ENCODE results near the gene TRPM2. TPM values are rescaled to one million over a fixed set of nuclear protein-coding genes. Genes with fewer than 3 reads are reported as not detected.

The TRPM2 gene
- total and polyA plus RNA-seq, 2 donors (not counting 1 experiment from before 2014, with no cell fraction given) = not detected

DNA sequence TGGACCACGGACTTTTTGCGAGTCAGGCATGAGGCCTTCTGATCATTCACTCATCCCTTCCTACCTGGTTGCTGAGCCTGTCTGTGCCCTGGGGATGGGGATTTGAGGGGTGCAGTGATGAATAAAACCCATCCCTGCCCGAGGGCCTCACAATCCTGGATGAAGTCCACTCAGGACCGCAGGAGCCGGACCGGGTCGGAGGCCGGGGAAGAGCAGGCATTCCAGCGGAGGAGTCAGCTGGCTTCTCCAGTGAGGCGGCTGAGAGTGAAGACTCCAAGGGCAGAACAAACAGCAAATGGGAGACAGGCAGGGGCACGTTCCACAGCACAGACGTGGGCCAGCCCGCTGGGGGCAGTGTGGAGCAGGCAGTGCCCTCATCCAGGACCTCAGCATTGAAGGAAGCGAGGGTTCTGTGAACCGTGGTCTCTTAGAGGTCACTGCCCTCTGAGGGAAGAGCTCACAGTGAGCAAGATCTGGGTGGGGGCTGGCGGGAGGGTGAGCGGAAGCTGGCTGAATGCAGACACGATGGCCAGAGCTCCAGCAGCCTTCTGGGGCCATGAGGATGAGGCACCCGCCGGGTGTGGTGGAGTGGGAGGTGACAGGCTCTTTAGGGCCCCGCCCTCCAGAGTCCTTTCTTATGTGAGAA lies 91.0 kb downstream of the TRPM2 start:
- Histone ChIP-seq H3K27ac (ENCODE audit: insufficient read depth, low read length) (no peak overlapping the region), H3K4me3 (replicated peaks in 1 of 4; ENCODE audit: control extremely low read depth in 1 of 4, insufficient read depth in 1 of 4, low read depth in 3 of 4, low read length in 4 of 4) (no peak overlapping the region), H3K79me2 (ENCODE audit: control insufficient read depth, insufficient read depth, low read length) (no peaks in the 10 kb centered on the region), H4K20me1 (ENCODE audit: control insufficient read depth, extremely low read depth, insufficient read depth, low read length) (no peaks in the 10 kb centered on the region), H3K4me2 (ENCODE audit: extremely low read depth, insufficient read depth, low read length) (no peak overlapping the region), H3K9me3 (ENCODE audit: control insufficient read depth, insufficient read depth, low read depth, low read length) (no peaks in the 10 kb centered on the region), H2AFZ (ENCODE audit: low read length) (no peak overlapping the region), H3K36me3 (ENCODE audit: control insufficient read depth, insufficient read depth, low read length) (no peaks in the 10 kb centered on the region), H3K27me3 (ENCODE audit: control insufficient read depth, insufficient read depth, low read length) (no peaks in the 10 kb centered on the region), H3K9ac (ENCODE audit: insufficient read depth, low read length) (no peak overlapping the region), H3K4me1 (ENCODE audit: control insufficient read depth, extremely low read depth, insufficient read depth, low read length) (no peaks in the 10 kb centered on the region)
- no peak for DNase-seq (ENCODE audit: low read depth in 2 of 2)
- no peak for TF ChIP-seq CTCF (conservative IDR thresholded peaks at IDR 0.05 in 1 of 2, IDR thresholded peaks at IDR 0.05 in 1 of 2; ENCODE audit: low read depth in 1 of 2, low read length in 2 of 2)
- TF ChIP-seq EZH2 (IDR thresholded peaks at IDR 0.05; ENCODE audit: low read length, missing control alignments) = no peak

DNA sequence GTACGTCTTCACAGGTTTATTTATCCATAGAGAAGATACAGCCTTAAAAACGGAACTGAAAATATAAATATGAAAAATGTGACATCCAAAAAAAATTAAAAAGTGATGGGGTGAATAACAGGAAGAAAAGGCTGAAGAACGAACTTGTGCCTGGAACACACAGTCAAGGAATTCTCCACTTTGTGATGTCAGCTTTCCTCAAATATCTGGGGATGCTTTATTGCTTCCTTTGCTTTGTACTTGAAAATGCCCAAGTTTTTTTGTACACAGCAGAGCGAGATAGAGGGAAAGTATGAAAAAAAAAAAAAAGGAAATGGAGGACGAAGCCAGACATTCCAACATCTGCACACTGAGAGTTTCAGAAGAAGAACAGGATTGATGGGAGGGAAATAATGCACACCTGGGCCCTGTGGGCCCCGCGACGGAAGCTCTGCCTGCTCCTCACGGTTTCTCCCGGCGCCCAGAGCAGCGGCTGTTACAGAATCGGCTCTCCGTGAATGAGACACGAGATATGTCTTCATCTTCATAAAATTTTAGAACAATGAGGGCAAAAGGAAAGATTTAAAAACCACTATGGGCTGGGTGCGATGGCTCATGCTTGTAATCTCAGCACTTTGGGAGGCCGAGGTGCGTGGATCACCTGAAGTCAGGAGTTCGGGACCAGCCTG lies 91.9 kb downstream of the TRPM2 start:
- Histone ChIP-seq H3K4me2 (ENCODE audit: extremely low read depth, insufficient read depth, low read length) (no peak overlapping the region), H2AFZ (ENCODE audit: low read length) (no peak overlapping the region), H4K20me1 (ENCODE audit: control insufficient read depth, extremely low read depth, insufficient read depth, low read length) (no peaks in the 10 kb centered on the region), H3K4me1 (ENCODE audit: control insufficient read depth, extremely low read depth, insufficient read depth, low read length) (no peaks in the 10 kb centered on the region), H3K9me3 (ENCODE audit: control insufficient read depth, insufficient read depth, low read depth, low read length) (no peaks in the 10 kb centered on the region), H3K4me3 (replicated peaks in 1 of 4; ENCODE audit: control extremely low read depth in 1 of 4, insufficient read depth in 1 of 4, low read depth in 3 of 4, low read length in 4 of 4) (no peak overlapping the region), H3K27me3 (ENCODE audit: control insufficient read depth, insufficient read depth, low read length) (no peaks in the 10 kb centered on the region), H3K27ac (ENCODE audit: insufficient read depth, low read length) (no peak overlapping the region), H3K9ac (ENCODE audit: insufficient read depth, low read length) (no peak overlapping the region), H3K79me2 (ENCODE audit: control insufficient read depth, insufficient read depth, low read length) (no peaks in the 10 kb centered on the region), H3K36me3 (ENCODE audit: control insufficient read depth, insufficient read depth, low read length) (no peaks in the 10 kb centered on the region)
- no peak for DNase-seq (ENCODE audit: low read depth in 2 of 2)
- TF ChIP-seq CTCF (conservative IDR thresholded peaks at IDR 0.05 in 1 of 2, IDR thresholded peaks at IDR 0.05 in 1 of 2; ENCODE audit: low read depth in 1 of 2, low read length in 2 of 2) (no peak), EZH2 (IDR thresholded peaks at IDR 0.05; ENCODE audit: low read length, missing control alignments) (no peak)

GRCh38 chr21:44448651-44449131 lies 95.3 kb downstream of the TRPM2 start:
- no peaks in the 10 kb centered on the region for H3K79me2 ChIP-seq (ENCODE audit: control insufficient read depth, insufficient read depth, low read length)
- H3K27me3 ChIP-seq (ENCODE audit: control insufficient read depth, insufficient read depth, low read length) = no peaks in the 10 kb centered on the region
- no peak overlapping the region for H3K27ac ChIP-seq (ENCODE audit: insufficient read depth, low read length)
- no peaks in the 10 kb centered on the region for H4K20me1 ChIP-seq (ENCODE audit: control insufficient read depth, extremely low read depth, insufficient read depth, low read length)
- no peaks in the 10 kb centered on the region for H3K4me1 ChIP-seq (ENCODE audit: control insufficient read depth, extremely low read depth, insufficient read depth, low read length)
- H3K9ac ChIP-seq (ENCODE audit: insufficient read depth, low read length) = no peak overlapping the region
- no peak for DNase-seq (ENCODE audit: low read depth in 2 of 2)
- H3K4me2 ChIP-seq (ENCODE audit: extremely low read depth, insufficient read depth, low read length) = no peak overlapping the region
- H2AFZ ChIP-seq (ENCODE audit: low read length) = no peak overlapping the region
- TF ChIP-seq CTCF (conservative IDR thresholded peaks at IDR 0.05 in 1 of 2, IDR thresholded peaks at IDR 0.05 in 1 of 2; ENCODE audit: low read depth in 1 of 2, low read length in 2 of 2) (no peak), EZH2 (IDR thresholded peaks at IDR 0.05; ENCODE audit: low read length, missing control alignments) (no peak)
- H3K36me3 ChIP-seq (ENCODE audit: control insufficient read depth, insufficient read depth, low read length) = no peaks in the 10 kb centered on the region
- H3K9me3 ChIP-seq (ENCODE audit: control insufficient read depth, insufficient read depth, low read depth, low read length) = no peaks in the 10 kb centered on the region
- no peak overlapping the region for H3K4me3 ChIP-seq (replicated peaks in 1 of 4; ENCODE audit: control extremely low read depth in 1 of 4, insufficient read depth in 1 of 4, low read depth in 3 of 4, low read length in 4 of 4)
